Stomach (tissue), 4 donors: ENCODE results near the gene BASP1.

Experiments
- EP300 ChIP-seq: sonication (generic); formaldehyde crosslinking; IDR thresholded peaks from one replicate; pipeline ENCODE4 v1.6.1; 2017; ENCODE audit warnings: antibody characterized with exemption
- TF ChIP-seq, protein P1 (sequence below), 7 experiments: fragments of 450-650 bp in 4 of 7; fragments of 200-600 bp in 3 of 7; sonication (generic) in 3 of 7; IDR thresholded peaks; one replicate each; pipeline ENCODE4 v1.5.1; 2016 to 2019; ENCODE audit warnings: antibody characterized with exemption in 7 of 7, control low read depth in 2 of 7, mild to moderate bottlenecking in 1 of 7

DNA sequence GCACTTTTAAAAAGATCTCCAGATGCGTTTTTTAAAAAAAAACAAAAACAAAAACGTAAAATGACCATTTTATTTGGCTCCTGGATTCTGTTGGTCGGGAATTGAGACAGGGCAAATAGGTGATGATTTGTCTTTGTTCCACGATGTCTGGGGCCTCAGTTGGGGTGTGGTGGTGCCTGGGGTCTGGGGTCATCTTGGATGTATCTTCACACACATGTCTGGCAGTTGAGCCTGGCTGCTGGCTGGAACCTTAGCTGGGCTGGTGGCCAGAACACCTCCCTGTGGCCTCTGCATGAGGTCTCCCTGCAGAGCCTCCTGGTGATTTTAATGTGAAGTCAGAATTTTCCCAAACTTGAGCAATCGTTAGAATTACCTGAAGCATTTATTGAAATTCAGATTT lies 42.5 kb upstream of the BASP1 start:
- TF ChIP-seq EP300 = no peak
- TF ChIP-seq, protein P1, sequence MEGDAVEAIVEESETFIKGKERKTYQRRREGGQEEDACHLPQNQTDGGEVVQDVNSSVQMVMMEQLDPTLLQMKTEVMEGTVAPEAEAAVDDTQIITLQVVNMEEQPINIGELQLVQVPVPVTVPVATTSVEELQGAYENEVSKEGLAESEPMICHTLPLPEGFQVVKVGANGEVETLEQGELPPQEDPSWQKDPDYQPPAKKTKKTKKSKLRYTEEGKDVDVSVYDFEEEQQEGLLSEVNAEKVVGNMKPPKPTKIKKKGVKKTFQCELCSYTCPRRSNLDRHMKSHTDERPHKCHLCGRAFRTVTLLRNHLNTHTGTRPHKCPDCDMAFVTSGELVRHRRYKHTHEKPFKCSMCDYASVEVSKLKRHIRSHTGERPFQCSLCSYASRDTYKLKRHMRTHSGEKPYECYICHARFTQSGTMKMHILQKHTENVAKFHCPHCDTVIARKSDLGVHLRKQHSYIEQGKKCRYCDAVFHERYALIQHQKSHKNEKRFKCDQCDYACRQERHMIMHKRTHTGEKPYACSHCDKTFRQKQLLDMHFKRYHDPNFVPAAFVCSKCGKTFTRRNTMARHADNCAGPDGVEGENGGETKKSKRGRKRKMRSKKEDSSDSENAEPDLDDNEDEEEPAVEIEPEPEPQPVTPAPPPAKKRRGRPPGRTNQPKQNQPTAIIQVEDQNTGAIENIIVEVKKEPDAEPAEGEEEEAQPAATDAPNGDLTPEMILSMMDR (IDR thresholded peaks at IDR 0.05) = no peak
